Astrocyte of the spinal cord (primary cell): ENCODE results near the gene SVIP.

Experiments used
- DNase-seq: peaks from one replicate; pipeline ENCODE4 v3.0.0; 2011; ENCODE audit warnings: low read depth, low spot score
- H3K4me3 ChIP-seq: 2 replicates; pipeline ENCODE4 v1.5.1; 2011; ENCODE audit warnings: low read depth, mild to moderate bottlenecking, low read length, moderate library complexity
- in situ Hi-C: cut with HindIII; loops from 2 replicates; pipeline ENCODE4 v1.10.0; 2017; ENCODE audit warnings: low sequenced_read_pairs
- TF ChIP-seq, protein P1 (sequence below): IDR thresholded peaks from 2 replicates; pipeline ENCODE4 v1.5.1; 2012; ENCODE audit warnings: low read depth, mild to moderate bottlenecking, low read length, inconsistent platforms

The SVIP gene

DNA sequence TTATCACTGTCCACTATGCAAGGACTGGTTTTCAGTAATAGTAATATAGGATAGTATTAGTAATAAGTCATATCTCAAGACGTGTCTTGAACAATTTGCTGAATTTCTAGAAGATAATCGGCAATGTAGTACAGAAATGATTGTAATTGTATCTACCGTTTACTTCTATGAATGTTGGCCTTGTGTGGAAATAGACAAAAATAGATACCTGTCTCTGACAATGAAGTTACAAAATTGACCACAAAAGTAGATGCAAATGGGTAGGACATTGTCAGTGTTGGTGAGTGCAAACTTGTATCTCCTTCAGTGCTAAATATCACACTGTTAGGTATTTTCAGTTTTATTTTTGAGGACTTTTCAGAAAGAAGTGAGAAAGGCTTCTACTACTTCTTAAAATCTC is 43.1 kb downstream of the SVIP start:
- no peak overlapping the region for H3K4me3 ChIP-seq
- TF ChIP-seq, protein P1, sequence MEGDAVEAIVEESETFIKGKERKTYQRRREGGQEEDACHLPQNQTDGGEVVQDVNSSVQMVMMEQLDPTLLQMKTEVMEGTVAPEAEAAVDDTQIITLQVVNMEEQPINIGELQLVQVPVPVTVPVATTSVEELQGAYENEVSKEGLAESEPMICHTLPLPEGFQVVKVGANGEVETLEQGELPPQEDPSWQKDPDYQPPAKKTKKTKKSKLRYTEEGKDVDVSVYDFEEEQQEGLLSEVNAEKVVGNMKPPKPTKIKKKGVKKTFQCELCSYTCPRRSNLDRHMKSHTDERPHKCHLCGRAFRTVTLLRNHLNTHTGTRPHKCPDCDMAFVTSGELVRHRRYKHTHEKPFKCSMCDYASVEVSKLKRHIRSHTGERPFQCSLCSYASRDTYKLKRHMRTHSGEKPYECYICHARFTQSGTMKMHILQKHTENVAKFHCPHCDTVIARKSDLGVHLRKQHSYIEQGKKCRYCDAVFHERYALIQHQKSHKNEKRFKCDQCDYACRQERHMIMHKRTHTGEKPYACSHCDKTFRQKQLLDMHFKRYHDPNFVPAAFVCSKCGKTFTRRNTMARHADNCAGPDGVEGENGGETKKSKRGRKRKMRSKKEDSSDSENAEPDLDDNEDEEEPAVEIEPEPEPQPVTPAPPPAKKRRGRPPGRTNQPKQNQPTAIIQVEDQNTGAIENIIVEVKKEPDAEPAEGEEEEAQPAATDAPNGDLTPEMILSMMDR: no peak
- DNase-seq: no peak
- in situ Hi-C loops: no loop called here

DNA sequence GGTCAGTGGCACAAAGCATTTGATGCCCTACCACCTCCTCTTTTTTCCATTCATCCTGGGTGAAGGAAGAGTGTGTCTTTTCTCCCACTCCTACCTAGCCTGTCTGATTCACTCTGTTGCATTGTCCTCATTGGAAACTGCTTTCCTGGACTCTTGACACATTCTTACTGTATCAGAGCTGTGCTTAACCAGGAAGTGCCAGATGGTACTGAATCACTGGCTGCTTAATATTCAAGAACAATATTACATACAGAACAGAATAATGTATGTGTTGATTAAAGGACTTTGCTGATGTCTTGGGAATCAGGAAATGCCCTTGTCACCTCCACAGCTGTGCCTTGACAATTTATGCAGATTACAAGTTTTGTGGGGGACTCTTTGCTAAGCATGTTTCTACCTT is 44.4 kb downstream of the SVIP start:
- DNase-seq: peak; percentile 18
- in situ Hi-C loops: no loop called here
- H3K4me3 ChIP-seq: no peak overlapping the region
- TF ChIP-seq, protein P1: no peak

DNA sequence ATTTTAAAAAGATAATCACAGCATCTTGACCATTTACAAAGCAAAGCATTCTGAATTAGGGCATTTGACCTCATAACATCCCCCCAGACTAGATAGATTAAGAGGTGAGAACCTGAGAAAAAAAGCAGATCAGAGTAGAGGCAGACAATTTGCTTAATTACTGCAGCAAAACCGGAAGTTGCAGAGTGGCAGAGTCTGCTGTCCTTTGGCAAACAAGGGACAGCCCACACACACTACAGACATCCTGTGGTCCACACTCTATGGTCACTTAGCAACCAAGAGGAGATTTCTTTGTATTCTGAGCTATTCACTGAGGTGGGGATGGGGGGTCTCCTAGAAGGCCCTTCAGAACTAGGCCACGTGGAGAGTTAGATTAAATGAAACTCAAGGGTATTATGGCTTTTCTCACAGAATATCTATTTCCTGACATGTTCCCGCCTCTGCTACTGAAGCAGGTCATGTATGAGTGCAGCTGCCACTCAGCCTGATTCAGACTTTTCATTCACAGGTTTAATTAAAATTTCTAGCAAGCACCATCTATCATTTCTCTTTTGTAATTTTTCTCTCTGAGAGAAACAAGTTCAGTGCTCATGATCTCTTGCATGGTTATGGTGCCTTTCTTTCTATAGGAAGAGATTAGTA is 48.5 kb downstream of the SVIP start:
- in situ Hi-C loops: no loop called here
- TF ChIP-seq, protein P1: no peak
- H3K4me3 ChIP-seq: no peak overlapping the region
- no peak for DNase-seq

DNA sequence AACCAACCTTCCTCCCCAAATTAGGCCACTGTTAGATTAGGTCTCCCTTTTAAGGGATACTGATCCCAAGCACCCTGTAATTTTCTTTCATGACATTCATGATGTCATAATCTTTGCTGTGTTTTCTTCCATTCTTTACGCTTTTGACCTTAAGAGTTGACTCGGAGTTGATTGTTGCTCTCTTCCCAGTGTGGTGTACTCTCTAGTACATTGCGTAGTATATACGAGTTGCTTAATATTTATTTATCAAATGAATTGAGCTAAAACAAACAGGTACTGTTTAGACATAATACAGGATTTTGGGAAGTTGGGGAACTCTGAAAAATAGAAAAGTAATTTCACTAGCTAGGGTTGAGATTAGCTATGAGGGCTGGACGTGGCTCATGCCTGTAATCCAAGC is 49.8 kb downstream of the SVIP start:
- in situ Hi-C loops: no loop called here
- no peak overlapping the region for H3K4me3 ChIP-seq
- no peak for DNase-seq
- TF ChIP-seq, protein P1: no peak

DNA sequence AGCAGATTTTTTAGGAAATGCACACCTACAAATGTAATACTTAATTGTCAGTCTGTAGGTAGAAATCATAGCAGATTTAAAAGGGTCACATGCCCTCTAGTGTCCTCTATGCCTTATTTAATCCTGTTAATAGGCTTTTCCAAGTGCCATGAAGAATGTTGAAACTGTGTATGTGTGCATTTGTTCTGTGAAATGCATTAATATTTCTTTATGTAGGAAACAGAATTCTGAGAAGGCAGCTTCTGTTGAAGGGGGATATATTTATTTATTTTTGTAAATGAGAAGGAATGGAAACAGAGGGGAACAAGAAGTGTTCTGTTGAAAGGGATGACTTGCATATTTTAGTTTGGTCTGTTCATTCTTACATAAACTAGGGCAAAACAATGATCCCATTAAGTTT is 51.0 kb downstream of the SVIP start:
- DNase-seq: no peak
- in situ Hi-C loops: no loop called here
- H3K4me3 ChIP-seq: no peak overlapping the region
- TF ChIP-seq, protein P1: no peak

DNA sequence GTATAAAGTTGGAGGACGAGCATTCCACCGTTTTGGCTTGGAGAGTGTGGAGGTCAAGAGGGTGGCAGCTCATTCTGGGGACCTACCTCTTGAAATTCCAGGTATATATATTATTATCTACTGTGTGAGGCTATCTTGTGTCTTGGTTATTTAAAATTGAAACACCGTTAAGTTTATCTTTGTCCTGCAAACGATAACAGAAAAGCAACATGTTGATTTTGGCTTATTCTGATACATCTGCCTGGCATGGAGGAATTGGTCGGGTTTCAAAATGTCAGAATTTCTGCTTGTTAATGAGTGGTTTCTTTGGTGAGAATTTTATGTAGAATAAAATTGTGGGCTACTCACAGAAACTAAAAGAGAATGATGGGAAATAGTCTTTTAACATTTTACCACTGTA is 54.4 kb downstream of the SVIP start:
- in situ Hi-C loops: no loop called here
- TF ChIP-seq, protein P1: no peak
- DNase-seq: no peak
- no peak overlapping the region for H3K4me3 ChIP-seq
